HG02759 (cell line): ENCODE results near the gene KRT86.

Experiments
- ATAC-seq: cut with Tn5 transposase; IDR thresholded peaks from one replicate; pipeline ENCODE4 v1.9.1; 2021; ENCODE audit warnings: mild to moderate bottlenecking, moderate library complexity; ENCODE audit not compliant: unreplicated experiment

KRT86 gene

DNA sequence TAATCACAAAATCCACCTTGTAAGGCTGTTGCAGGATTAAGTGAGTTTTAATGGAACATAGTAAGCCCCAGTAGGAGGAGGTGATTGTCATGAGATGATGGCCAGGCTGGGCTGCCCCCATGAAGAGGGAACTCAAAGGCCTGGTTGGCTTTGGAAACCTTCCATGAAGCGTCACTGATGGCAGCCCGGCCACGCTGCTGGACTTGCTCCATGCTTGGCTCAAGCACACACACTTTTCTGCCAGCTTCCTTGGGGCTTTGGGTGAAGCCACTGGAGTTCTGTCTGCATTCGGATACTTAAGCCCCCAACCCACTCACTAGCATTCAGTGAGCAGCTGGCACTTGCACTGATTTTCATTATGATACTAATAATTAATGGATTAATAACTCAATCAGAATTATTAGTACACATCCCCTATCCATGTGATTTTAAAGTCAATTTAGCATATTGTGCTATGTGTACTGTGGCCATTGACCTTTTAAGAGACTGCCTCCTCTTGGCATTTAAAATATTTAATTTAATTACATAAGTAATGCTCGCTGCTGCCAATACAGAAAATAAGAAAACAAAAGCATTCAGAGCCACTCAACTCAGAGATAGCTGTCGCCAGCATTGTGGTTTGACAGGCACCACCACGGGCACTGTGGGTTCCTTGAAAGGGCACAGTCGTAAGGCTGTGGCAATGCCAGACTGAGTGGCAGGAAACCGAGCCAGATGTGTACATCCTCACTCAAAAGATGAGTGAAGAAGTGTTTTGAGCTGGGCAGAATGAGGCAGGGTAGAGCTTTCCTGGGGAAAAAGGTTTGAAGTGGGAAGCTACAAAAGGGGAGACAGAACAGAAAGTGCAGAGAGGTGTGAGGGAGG lies 77.0 kb downstream of the KRT86 start:
- ATAC-seq, result no peak

DNA sequence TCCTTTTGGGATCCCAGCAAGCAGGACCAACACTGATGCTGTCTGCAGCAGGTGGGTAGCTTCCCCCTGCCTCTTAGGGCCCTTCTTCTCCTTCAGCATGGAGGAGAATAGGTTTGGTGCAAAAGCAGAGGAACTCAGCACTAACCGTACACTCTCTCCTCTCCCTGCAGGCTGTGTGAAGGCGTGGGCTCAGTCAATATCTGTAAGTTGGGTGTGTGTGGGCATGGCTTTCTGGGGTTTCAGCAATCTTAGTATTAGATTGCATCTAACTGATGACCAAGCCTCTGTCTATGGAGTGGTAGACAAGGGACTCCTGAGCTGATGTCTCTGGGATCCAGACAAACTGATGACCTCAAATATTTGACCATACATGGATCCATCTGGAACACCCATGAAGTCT lies 78.5 kb downstream of the KRT86 start:
- no peak for ATAC-seq

- ATAC-seq, result no peak
These were observed 79.3 kb downstream of the KRT86 start for GRCh38 chr12:52353766-52354165.

GRCh38 chr12:52354200-52354599 lies 79.8 kb downstream of the KRT86 start:
- ATAC-seq, result no peak

DNA sequence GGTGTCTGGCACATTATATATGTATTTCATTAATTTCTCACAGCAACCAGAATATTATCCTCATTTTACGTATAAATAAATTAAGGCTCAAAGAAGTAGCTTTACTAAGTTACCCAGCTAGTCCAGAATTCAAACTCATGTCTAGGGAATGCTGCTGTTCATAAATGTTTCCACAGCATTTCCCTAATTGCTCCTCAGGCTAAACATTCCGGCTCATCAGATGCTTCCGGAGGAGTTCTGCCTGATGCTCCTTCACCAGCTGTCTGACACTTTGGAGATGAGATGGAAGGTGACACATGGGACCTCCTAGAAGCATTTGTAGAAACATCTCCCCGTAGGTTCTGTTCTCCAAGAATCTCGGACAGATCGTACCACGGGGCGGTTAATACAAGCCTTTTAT lies 80.7 kb downstream of the KRT86 start:
- no peak for ATAC-seq

GRCh38 chr12:52356031-52356761 lies 81.8 kb downstream of the KRT86 start:
- no peak for ATAC-seq

- ATAC-seq, result no peak
These were observed 82.5 kb downstream of the KRT86 start for GRCh38 chr12:52356762-52357580.
